PC-9 (cell line): ENCODE results near the gene FNDC10.

Source experiments
- CTCF ChIP-seq: fragments of 200-600 bp; sonication (generic); conservative IDR thresholded peaks from 2 replicates; pipeline ENCODE4 v1.6.1; 2017; ENCODE audit warnings: mixed run types, antibody characterized with exemption, mild to moderate bottlenecking, moderate library complexity
- EZH2 ChIP-seq: fragments of 200-600 bp; sonication (generic); IDR thresholded peaks from 2 replicates; pipeline ENCODE4 v1.8.0; 2017; ENCODE audit warnings: antibody characterized with exemption, low read depth

- TF ChIP-seq CTCF (no peak), EZH2 (no peak)
Observed at GRCh38 chr1:1614954-1615255, 15.0 kb upstream of the FNDC10 start.
